SH-SY5Y (cell line): ENCODE measurements around the gene PTCHD4.

Source experiments
- GATA2 ChIP-seq: IDR thresholded peaks from 2 replicates; pipeline ENCODE4 v1.6.1; 2011; ENCODE audit warnings: mild to moderate bottlenecking, low read depth, low read length
- GATA3 ChIP-seq: IDR thresholded peaks from 2 replicates; pipeline ENCODE4 v1.6.1; 2011; ENCODE audit warnings: low read depth, mild to moderate bottlenecking, low read length, moderate library complexity

- TF ChIP-seq GATA2 (no peak), GATA3 (no peak)
Measured at GRCh38 chr6:48086187-48086586, 24.8 kb downstream of the PTCHD4 start.
